AG08396 (cell line): Measurements from ENCODE around the gene POMGNT1.
"Not testable (repeated sequence)": the region's sequence is repeated elsewhere in the genome, so short reads cannot be mapped to it uniquely, and the experiment has no call there.

ENCODE experiments used
- DNase-seq: peaks from one replicate; pipeline ENCODE4 v3.0.0; 2012; ENCODE audit warnings: low spot score, mixed read lengths

Gene POMGNT1

DNA sequence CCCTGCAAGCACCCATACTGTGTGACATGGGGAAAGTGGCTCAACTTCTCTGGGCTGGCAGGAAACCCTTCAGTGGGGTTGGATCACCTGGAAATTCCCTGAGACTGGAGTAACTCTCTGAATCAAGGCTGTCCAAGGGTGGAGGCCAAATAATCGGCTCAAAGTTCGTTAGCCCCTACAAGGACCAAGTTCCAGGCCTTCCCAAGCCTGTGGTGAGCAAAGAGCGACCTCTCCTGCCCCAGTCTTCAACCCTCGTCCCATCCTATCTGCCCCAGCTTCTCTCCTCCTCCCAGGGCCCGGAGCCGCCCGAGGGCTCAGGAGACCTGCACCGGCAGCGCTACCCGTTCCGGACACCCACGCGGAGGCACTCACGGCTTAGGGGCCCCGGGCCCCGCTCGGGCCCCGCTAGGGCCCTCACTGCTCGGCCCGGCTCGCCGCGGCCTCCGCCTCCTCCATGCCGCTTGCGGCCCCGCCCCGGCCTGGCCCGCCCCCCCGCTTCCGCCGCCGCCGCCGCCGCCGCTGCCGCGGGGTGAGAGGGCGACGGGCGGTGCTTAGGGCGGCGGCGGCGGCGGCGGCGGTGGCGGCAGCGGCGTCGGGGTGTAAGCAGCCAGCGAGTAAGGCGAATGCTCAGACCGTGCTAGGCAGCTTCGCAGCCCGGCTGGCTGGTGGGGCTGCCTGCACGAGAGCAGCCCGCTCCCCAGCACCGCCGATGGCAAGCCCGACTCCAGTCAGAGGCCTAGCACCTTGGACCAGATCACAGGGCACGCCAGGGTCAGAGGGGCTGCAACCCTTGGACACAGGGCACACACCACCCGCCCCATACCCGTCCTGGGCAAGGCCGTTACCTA, at the start of gene POMGNT1:
Gene POMGNT1, minus strand, starts transcription at position 471 of the 848 bp plus-strand sequence. CDS start 613 bp downstream, outside the sequence.
- DNase-seq: peak; percentile 96

DNA sequence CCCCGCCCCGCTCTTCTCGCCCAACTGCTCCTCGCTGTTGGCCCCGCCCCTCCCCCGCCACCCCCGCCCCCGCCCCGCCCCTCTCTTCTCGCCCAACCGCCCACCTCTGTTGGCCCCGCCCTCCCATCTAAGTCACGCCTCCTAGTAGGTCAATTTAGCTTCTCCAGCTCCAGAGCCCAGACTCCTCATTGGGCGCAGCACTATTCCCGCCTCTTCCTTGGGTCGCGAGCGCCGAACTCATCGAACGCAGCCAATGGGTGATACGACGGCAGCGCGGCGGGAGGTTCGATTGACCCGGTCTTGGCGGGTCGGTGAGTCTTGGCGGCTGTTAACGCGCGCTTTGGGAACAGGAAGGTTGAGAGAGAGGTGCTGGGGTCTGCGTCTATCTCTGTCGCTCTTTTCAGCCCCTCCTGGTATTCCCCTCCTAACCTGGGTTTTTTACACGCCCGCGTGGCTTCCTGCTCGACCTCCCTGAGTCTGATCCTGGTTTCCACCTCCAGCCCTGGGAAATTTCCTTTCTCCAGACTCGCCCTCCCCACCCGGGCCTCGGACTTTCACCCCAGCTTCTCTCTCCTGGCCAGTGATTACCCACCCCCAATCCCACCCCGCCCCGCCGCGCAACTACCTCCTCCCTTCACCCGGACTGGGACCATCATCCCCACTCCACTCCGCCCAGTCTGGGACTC, 49.3 kb upstream of the POMGNT1 start, which contains the start of gene RAD54L:
Gene RAD54L, plus strand, starts transcription at position 328 of the 686 bp plus-strand sequence. CDS start 643 bp downstream, outside the sequence.
- DNase-seq: peak; percentile 98

DNA sequence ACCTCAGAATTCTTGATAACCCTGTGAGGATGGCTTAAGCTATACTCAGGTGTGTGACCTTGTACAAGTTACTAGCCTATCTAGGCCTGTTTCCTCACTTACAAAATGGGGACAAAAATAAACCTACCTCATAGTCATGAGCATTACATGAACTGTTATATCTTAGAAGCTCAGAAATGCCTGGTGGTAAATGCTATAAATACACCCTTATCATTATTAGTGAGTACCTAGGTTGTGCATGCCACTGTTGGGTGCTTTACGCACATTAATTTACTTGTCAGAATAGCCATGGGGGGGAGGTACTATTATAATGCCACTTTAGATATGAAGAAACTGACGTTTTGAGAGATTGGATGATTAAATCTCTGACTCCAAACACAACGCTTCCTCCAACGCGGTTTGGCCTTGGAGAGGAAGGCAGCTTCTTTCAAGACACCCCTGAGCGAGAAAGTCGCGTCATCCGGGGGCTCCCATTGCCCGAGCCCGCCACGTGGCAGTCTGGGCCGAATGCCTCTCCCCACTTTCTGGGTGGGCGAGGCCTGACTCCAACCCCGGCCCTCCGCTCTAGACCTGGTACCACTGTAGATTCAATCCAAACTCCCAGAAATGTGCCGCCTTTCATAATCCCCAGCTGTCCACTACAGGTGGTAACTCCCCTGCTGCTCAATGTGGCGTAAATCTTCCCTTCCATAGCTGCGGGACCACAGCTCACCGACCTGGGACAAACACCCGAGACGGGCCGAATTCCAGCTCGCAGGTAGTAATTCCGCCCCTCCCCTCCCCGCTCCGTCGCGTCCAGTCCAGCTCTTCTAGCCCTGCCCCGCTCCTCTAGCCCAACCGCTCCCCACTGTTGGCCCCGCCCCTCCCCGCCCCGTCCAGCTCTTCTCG, 48.6 kb upstream of the POMGNT1 start:
- peak; percentile 61 for DNase-seq

DNA sequence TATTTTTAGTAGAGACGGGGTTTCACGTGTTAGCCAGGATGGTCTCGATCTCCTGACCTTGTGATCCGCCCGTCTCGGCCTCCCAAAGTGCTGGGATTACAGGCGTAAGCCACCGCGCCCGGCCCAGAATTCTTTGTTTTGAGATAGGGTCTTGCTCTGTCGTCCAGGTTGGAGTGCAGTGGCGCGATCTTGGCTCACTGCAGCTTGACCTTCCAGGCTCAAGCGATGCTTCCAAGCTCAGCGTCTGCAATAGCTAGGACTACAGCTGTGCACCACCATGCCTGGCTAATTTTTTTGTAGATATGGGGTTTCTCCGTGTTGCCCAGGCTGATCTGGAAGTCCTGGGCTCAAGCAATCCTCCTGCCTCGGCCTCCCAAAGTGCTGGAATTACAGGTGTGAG, 47.9 kb upstream of the POMGNT1 start:
- not testable (repeated sequence) for DNase-seq

DNA sequence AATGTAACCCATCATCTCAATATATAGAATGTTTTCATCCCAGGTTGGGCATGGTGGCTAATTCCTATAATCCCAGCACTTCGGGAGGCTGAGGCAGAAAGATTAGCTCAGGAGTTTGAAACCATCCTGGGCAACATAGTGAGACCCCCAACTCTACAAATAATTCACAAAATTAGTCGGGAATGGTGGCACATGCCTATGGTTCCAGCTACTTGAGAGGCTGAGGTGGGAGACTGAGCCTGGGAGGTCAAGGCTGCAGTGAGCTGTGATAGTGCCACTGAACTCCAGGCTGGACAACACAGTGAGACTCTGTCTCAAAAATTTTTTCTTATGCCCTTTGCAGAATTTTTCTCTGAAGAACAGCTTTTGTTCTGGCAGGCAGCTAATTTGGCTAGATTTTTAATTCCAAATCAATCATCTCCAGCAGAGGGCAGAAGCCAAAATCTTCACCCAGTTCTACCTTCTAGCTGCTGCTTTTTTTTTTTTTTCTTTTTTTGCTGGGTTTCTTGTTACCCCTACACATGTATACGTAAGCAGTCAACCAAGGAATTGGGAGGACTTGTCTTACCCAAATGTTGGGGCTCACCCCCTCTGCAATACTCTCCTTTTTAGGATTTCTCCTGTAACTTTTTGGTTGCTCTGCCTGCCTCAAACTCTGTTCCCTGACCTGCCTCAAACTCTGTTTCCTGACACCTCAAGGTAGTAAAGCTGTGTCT, 46.6 kb upstream of the POMGNT1 start:
- DNase-seq: peak; percentile 63

DNA sequence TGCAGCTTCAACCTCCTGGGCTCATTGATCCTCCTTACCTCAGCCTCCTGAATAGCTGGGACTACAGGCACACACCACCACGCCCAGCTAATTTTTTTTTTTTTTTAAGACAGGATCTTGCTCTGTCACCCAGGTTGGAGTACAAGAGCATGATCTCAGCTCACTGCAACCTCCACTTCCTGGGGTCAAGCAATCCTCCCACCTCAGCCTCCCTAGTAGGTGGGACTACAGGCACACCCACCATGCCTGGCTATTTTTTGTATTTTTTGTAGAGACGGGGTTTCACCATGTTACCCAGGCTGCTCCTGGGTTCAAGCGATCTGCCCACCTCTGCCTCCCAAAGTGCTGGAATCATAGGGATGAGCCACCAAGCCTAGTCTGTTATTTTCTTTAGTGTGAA, 45.6 kb upstream of the POMGNT1 start:
- DNase-seq: not testable (repeated sequence)

DNA sequence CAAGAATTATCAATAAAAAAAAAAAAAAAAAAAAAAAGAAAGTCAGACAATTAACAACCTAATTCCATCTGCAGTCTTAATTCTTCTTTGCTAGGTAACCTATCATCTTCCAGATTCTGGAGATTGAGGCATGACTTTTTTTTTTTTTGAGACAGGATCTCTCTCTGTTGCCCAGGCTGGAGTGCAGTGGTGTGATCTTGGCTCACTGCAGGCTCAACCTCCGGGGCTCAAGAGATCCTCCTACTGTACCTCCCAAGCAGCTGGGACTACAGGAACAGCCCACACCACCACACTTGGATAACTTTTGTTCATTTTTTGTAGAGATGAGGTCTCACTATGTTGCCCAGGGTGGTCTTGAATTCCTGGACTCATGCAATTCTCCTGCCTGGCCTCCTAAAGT, 44.7 kb upstream of the POMGNT1 start:
- no peak for DNase-seq

DNA sequence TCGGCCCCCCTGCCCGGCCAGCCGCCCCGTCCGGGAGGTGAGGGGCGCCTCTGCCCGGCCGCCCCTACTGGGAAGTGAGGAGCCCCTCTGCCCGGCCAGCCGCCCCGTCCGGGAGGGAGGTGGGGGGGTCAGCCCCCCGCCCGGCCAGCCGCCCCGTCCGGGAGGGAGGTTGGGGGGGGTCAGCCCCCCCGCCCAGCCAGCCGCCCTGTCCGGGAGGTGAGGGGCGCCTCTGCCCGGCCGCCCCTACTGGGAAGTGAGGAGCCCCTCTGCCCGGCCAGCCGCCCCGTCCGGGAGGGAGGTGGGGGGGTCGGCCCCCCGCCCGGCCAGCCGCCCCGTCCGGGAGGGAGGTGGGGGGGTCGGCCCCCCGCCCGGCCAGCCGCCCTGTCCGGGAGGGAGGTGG, 43.5 kb upstream of the POMGNT1 start:
- DNase-seq: not testable (repeated sequence)

DNA sequence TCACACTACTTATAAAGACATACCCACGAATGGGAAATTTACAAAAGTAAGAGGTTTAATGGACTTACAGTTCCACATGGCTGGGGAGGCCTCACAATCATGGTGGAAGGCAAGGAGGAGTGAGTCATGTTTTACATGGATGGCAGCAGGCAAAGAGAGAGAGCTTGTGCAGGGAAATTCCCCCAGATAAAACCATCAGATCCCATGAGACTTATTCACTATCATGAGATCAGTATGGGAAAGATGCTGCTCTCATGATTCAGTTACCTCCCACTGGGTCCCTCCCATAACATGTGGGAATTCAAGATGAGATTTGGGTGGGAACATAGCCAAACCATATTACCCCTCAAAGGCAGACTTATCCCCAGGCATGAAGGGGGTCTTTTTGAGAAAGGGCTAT, 40.6 kb upstream of the POMGNT1 start:
- not testable (repeated sequence) for DNase-seq

DNA sequence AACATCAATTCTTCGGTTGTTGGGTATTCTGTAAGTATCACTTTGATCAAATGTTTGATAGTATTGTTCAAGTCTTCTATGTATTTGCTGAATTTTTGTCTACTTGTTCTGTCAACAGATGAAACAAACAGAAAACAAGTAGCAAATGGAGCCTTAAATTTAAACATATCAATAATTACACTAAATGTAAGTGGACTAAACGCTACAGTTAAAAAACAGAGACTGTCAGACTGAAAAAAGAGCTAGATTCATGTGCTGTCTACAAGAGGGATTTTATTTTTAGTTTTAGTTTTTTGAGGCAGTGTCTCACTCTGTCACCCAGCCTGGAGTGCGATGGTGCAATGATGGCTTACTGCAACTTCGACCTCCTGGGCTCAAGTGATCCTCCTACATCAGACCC, 38.6 kb upstream of the POMGNT1 start:
- no peak for DNase-seq

DNA sequence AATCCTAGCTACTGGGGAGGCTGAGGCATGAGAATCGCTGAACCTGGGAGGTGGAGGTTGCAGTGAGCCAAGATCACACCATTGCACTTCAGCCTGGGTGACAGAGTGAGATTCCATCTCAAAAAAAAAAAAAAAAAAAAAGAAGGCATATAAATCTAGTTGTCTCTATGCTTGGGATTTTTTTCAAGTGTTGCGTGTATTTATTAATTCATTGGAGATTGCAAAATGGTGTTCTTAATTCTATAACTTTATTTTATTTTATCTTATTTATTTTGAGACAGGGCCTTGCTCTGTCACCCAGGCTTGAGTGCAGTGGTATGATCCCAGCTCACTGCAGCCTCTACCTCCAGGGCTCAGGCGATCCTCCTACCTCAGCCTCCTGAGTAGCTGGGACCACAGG, 33.0 kb upstream of the POMGNT1 start:
- not testable (repeated sequence) for DNase-seq

DNA sequence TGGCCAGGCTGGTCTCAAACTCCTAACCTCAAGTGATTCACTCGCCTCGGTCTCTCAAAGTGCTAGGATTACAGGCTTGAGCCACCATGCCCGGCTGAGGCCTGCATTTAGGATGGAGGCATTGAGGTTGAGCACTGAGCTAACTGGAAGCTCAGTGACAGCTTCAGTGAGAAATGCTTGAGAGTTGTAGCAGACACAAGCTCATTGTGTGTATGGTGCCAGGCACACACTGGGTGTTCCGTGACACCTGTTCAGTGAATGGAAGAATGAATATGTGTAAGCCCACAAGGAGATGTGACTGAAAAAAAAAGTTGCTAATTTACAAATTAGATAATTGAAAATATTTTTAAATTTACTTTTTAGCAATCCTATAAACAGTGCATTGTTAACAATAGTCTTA, 26.7 kb upstream of the POMGNT1 start:
- no peak for DNase-seq

DNA sequence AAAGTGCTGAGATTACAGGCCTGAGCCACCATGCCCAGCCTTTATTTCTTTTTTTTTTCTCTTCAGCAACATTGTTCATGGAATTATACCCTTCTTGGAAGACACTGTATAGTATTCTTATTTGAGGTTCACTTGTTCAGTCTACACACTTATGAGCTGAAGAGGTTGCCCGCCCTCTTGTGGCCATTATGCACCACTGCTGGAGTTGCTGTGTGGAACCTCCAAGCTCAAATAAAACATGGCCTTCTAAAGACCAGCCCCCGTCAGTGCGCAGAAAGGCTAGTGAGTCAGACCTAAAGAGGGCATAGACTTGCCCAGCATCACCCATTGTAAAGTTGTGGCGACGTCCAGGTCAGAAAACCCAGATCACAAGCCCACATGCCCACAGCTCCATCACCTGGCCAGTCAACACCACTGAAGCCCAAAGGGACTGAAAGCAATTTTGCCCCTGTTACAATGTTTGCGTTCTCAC, 25.3 kb upstream of the POMGNT1 start:
- peak; percentile 77 for DNase-seq

DNA sequence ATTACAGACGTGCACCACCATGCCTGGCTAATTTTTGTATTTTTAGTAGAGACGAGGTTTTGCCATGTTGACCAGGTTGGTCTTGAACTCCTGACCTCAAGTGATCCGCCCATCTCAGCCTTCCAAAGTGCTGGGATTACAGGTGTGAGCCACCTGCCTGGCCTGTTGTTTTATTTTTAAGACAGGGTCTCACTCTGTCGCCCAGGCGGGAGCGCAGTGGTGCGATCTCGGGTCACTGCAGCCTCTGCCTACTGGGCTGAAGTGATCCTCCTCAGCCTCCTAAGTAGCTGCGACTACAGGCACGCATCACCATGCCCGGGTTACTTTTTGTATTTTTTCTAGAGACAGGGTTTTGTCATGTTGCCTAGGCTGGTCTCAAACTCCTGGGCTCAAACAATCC, 24.8 kb upstream of the POMGNT1 start:
- DNase-seq: not testable (repeated sequence)

DNA sequence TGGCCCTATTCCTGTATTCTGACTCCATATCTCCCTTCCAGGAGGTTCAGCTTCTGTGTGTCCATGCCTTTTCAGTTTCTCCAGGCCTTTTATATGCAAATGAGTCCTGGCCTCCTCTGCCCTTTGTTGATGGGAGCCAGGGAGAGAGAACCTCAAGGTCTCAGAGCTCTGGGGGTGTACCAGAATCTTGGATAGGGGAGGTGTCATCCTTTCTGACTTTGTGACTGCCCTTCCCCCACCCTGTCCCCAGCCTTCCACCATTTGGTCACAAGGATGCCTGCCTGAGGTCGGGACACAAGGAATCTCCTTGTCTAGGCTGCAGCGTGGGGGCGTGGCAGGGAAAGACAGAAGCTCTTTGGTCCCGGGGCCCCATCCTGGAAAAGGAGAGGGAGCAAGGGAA, 23.5 kb upstream of the POMGNT1 start:
- DNase-seq: no peak

DNA sequence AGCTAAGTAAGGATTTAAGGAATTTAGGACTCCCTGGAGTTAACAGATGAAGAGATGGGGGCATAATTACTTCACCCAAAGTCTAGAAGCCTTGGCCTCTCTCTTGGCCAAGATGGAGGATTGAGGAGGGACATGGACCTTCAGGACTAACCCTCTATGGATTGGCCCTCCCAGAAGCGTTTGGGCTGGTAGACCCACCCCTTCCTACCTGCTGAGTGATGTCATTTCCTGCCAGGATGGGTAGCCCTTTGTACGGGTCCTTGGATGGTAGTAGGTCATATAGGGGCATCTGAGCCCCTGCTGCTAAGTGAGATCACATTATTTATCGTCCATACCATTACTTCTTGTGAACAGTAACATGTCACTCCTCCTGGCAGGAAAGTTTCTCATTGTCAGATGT, 22.6 kb upstream of the POMGNT1 start:
- no peak for DNase-seq

DNA sequence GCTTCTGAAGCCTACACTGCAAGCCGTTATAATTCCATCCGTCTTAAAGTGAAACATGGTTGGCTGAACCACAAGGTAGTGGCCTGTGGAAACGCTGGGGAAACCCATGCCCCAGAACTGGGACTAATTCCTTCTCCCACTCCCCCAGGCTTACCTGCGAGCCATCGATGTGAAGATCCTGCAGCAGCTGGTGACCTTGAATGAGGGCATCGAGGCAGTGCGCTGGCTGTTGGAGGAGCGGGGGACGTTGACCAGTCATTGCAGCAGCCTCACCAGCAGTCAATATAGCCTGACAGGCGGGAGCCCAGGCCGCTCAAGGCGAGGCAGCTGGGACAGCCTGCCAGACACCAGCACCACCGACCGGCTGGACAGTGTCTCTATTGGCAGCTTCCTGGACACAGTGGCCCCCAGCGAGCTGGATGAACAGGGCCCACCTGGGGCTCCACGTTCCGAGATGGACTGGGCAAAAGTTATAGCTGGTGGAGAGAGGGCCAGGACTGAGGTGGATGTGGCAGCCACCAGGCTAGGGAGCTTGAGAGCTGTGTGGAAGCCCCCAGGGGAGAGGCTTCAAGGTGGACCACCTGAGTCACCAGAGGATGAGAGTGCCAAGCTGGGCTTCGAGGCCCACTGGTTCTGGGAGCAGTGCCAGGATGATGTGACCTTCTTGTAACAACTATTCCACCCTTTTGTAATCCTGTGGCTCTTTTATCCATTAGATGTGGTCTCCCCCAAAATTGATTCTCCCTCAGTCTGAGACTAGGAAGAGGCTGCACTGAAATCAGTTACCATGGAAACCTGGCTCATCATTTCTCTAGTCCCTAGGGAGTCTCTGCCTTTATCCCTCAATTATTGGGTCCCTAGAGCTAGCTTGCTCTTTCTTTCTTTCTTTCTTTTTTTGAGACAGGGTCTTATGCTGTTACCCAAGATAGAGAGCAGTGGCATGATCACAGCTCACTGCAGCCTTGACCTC, 21.6 kb upstream of the POMGNT1 start:
- no peak for DNase-seq

DNA sequence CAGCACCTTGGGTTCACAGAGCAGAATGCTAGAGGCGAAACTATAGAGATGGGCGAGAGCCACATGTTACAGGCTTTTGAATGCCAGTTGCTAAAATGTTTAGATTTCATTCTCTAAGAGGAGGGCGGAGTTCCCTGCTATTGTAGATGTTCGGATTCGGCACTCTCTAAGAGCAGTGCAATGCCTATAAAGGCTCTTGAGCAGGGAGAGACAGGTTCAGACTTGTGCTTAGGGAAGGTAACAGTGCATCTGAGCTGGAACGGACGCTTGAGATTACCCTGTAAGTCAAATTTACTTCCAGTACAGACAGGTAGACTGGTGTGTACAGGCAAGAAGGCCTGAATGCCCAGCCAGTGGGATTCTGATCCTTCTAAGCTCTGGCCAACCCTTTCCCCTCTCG, 20.2 kb upstream of the POMGNT1 start:
- DNase-seq: no peak

DNA sequence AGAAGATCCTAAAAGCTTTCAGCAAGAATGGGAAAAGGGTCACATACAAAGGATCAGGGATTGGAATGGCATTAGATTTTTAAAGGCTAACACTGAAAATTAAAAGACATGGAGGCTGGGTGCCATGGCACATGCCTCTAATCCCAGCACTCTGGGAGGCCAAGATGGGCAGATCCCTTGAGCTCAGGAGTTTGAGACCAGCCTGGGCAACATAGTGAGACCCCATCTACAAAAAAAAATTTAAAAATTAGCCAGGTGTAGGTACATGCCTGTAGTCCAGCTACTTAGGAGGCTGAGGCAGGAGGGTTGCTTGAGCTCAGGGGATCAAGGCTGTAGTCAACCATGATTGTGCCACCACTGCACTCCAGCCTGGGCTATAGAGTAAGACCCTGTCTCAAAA, 17.3 kb upstream of the POMGNT1 start:
- no peak for DNase-seq

DNA sequence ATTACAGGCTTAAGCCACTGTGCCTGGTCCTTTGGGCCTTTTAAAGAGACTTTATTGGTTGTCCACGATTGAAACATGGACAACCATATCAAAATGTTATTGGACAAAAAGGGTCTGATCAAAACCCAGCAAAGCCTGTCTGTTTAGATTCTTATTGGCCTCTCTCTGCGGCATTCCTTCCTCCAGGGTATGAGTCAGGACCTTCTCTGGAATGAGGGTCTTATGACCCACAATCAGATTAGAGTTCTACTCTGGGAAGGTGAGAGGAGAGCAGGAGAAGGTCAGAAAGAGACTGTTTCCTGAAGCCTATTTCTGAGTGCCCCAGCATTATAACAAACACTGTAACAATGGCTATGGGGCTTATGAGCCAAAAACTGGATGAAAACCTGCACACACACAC, 12.8 kb upstream of the POMGNT1 start:
- DNase-seq: no peak
